C4-2B (cell line): ENCODE data around the gene PXDC1.

Experiments
- H3K27ac ChIP-seq: fragments of 450-650 bp; 2 replicates; pipeline ENCODE4 v1.5.1; 2017
- ZFX ChIP-seq: fragments of 450-650 bp; IDR thresholded peaks from 2 replicates; pipeline ENCODE4 v1.6.1; 2017
- TF ChIP-seq, protein P1 (sequence below): fragments of 450-650 bp; conservative IDR thresholded peaks from 2 replicates; pipeline ENCODE4 v1.5.1; 2017; ENCODE audit warnings: mild to moderate bottlenecking

The PXDC1 gene

DNA sequence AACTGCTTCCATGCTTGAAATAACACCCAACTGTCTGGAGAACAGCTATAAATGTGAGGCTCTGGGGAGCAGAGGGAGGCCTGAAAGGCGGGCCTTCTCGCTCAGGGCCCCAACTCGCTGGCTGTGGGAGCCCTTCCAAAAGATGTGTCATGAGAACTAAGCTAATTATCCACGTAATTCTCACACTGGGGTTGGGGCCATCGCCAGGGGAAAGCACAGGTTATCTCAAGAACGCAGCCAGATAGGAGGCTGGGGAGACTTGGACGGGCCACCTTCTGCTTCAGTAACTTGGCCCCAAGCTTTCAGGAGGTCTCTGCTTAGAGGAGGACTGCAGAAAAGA, 1.6 kb downstream of the PXDC1 start:
- H3K27ac ChIP-seq, result no peak overlapping the region
- TF ChIP-seq ZFX, result no peak
- TF ChIP-seq, protein P1, sequence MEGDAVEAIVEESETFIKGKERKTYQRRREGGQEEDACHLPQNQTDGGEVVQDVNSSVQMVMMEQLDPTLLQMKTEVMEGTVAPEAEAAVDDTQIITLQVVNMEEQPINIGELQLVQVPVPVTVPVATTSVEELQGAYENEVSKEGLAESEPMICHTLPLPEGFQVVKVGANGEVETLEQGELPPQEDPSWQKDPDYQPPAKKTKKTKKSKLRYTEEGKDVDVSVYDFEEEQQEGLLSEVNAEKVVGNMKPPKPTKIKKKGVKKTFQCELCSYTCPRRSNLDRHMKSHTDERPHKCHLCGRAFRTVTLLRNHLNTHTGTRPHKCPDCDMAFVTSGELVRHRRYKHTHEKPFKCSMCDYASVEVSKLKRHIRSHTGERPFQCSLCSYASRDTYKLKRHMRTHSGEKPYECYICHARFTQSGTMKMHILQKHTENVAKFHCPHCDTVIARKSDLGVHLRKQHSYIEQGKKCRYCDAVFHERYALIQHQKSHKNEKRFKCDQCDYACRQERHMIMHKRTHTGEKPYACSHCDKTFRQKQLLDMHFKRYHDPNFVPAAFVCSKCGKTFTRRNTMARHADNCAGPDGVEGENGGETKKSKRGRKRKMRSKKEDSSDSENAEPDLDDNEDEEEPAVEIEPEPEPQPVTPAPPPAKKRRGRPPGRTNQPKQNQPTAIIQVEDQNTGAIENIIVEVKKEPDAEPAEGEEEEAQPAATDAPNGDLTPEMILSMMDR, result no peak

DNA sequence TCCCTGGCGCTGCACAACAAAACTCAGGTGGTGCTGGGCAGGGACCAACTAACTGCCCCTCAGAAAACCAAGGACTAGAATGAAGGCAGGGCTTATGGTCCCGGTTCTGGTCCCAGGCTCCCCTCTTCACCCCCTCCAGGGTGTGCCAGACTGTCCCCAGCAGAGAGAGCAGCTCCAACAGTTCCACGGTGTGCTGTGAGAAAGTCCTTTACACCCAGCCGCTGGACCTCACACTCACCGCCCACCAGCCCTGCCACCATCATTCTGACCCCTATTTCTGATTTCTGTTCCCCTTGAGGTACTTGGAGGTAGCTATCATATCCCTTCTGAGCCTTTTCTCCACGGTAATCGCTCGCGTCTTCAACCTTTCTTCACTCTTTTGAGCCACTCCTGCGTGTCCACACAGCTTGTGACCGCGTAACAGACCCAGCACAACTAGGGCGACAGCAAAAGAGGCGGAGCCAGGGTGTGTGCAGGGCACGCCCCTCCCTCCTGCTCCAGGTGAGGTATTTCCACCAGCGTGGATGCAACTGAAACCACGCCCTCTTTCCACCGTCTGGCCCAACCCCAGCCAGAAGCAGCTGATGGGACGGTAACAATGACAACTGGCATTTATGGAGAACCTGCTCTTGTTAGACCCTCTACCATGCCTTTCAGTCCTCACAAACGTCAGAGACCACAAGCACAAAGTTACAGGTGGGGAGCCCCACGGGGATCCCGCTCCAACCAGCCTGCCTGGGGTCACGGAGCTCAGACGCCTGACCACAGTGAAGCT, 2.3 kb downstream of the PXDC1 start:
- TF ChIP-seq, protein P1, result no peak
- TF ChIP-seq ZFX, result no peak
- H3K27ac ChIP-seq, result no peak overlapping the region

DNA sequence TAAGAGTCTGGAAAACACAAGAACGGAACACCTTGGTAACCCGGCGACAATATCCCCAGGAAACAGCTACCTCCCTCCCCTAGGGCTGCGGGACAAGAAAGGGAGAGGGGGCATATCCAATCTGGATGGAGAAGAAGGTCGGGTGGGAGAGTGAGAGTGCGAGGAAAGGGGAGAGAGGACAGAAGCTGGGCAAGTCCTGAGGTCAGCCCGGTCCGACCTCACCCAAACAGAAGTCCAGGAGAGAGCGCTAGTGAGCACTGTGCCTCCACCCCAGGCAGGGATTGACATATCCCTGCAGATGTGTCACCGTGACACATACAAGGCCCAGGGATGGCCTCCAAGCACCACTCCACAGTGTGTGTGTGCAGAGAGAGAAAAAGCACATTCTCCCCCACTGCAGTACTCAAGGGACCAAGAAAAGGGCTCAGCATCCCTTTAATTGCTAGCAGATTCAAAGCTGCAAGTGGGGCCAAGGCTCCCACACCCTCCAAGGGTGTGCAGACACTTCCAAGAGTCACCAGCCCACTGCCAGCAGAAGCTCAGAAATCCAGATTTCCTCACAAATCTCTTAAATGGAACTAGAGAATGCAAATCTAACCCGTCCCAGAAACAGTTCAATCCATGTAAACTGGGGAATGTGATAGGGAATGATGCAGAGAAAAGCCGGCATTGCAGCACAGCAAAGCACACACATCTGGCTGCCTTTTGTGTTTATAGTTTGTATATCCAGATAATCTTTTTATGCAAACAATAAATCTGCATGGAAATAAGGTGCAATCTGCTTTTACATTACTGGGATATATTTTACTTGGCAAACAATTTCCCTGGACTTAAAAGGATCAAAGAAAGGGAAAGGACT, 3.1 kb downstream of the PXDC1 start:
- no peak overlapping the region for H3K27ac ChIP-seq
- no peak for TF ChIP-seq ZFX
- TF ChIP-seq, protein P1, result peak; percentile 87

DNA sequence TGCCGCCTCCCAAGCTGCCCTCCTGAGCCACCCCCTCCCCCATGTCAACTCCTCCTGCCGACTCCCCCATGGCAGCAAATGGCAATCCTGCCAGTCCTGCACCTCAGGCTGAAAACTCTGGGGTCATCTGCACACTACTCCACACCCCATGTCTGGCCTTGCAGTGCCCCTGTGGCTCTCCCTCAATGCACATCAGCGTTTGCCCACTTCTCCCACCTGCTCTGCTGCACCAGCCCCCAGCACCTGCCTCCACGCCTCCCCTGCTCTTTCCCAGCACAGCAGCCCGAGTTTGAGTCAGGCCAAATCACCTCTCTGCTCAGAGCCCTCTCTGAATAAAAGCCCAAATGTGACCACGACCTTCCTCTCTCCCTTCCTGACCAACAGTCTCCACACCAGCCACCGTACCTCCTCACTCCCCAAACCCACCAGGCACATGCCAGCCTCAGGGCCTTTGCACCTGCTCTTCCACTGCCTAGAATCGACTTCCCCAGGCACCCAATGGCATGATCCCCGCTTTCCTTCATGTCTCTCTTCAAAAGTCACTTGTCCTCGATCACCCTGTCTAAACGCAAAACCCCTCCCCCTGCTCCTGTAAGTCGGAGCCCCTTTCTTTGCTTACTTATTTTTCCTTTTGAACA, 4.3 kb downstream of the PXDC1 start:
- no peak for TF ChIP-seq ZFX
- TF ChIP-seq, protein P1, result no peak
- no peak overlapping the region for H3K27ac ChIP-seq

DNA sequence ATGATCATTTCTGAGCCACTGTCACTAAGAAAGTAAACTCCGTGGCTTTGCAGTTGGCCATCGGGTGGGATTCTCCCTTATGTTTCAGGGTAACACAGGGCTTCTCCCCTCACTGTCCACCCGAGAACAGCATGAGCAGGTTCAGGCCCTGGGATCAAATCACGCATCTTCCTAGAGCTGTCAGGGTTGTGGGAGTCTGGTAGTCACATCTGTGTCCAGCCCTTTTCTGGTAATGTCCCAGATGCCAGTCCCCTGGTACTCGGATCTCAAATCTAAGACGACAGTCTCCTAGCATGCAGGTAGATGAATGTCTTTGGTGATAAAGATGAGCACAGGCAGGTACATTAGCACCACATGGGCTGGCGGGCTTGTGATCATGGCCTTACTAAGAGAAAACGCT, 4.8 kb downstream of the PXDC1 start:
- no peak overlapping the region for H3K27ac ChIP-seq
- TF ChIP-seq, protein P1, result no peak
- TF ChIP-seq ZFX, result no peak

DNA sequence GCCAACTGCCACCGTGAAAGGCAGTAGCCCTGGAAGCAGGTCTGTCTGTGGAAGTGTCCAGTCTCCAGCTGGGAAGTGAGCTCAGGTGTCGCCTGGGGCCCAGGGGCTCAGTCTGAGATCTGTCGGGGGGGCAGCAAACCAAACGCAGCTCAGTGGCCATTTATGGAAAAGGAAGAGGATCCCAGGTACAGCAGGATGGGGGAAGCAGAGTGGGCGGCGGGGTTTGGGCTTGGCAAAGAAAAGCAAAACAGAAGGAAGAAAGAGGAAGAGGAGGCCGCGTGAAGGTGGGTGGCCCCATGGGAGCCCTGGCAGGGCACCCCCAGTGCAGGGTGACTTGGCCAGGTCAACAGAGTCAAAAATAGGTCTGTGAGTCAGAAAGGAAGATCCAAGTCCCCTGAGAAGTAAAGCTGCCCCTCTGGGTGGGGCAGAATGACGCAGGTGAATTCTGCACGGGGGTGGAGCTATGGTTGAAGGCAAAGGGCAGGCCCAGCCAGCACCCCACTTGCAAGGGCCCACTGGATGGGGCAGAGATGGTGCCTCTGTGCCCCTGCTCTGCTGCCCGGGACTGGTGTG, 5.3 kb downstream of the PXDC1 start:
- TF ChIP-seq, protein P1, result no peak
- TF ChIP-seq ZFX, result no peak
- no peak overlapping the region for H3K27ac ChIP-seq
